B cell (primary cell): Measurements from ENCODE around the gene CD200R1L. TPM values are rescaled to one million over a fixed set of nuclear protein-coding genes. Genes with fewer than 3 reads are reported as not detected.

Experiments used
- ATAC-seq: fragments of 200-7000 bp; cut with Tn5 transposase; one replicate; pipeline ENCODE4 v1.10.0; 2021; ENCODE audit warnings: low read depth, mild to moderate bottlenecking, moderate number of reproducible peaks, moderate library complexity
- CTCF ChIA-PET: fragments of 350-600 bp; sonication (Branson Sonifier 250); formaldehyde crosslinking; loops from one replicate; lab custom pipeline; 2021; ENCODE audit warnings: antibody characterized with exemption, inconsistent platforms; lab: Charles Lee
- POLR2A ChIA-PET: fragments of 350-600 bp; sonication (Branson Sonifier 250); formaldehyde crosslinking; loops from one replicate; lab custom pipeline; 2021; ENCODE audit warnings: antibody characterized with exemption; lab: Charles Lee
- DNase-seq: peaks from one replicate; pipeline ENCODE4 v3.0.0; 2013
- H2AFZ ChIP-seq: 2 replicates; pipeline ENCODE4 v1.6.1; 2012; ENCODE audit warnings: mild to moderate bottlenecking, low read depth, low read length; ENCODE audit not compliant: insufficient read depth, poor library complexity, severe bottlenecking
- H3K27ac ChIP-seq, 2 donors: 1 replicate in 1 of 2; 2 replicates in 1 of 2; pipeline ENCODE4 v1.5.1; 2012 to 2013; ENCODE audit warnings: low read length in 2 of 2, mild to moderate bottlenecking in 2 of 2, moderate library complexity in 1 of 2
- H3K27me3 ChIP-seq, 4 experiments: fragments of 200-600 bp in 1 of 4; sonication (generic) in 1 of 4; replicated peaks in 1 of 4; 1 replicate in 2 of 4; 2 replicates in 2 of 4; pipeline versions ENCODE4 v1.6.1 to v1.7.0; 2013 to 2016; ENCODE audit warnings: low read length in 3 of 4, mild to moderate bottlenecking in 2 of 4, mixed read lengths in 1 of 4, moderate library complexity in 1 of 4; ENCODE audit not compliant: insufficient read depth in 4 of 4, control insufficient read depth in 3 of 4; ENCODE audit errors: control extremely low read depth in 1 of 4
- H3K36me3 ChIP-seq, 2 experiments: replicated peaks in 1 of 2; 1 replicate in 1 of 2; 2 replicates in 1 of 2; pipeline versions ENCODE4 v1.6.1 to v1.7.1; 2013; ENCODE audit warnings: low read length in 1 of 2; ENCODE audit not compliant: insufficient read depth in 2 of 2, control insufficient read depth in 1 of 2; ENCODE audit errors: control extremely low read depth in 1 of 2, extremely low read depth in 1 of 2
- H3K4me1 ChIP-seq, 2 donors: fragments of 200-600 bp in 1 of 2; sonication (generic) in 1 of 2; 1 replicate in 1 of 2; 2 replicates in 1 of 2; pipeline versions ENCODE4 v1.5.1 to v1.6.1; 2013 to 2017; ENCODE audit warnings: low read length in 2 of 2; ENCODE audit not compliant: control insufficient read depth in 2 of 2, insufficient read depth in 2 of 2
- H3K4me2 ChIP-seq: replicated peaks from 2 replicates; pipeline ENCODE3; 2012; ENCODE audit warnings: mild to moderate bottlenecking, low read depth, low read length; ENCODE audit not compliant: poor library complexity, severe bottlenecking
- H3K4me3 ChIP-seq, 5 experiments: fragments of 200-600 bp in 1 of 5; sonication (generic) in 1 of 5; 1 replicate in 3 of 5; 2 replicates in 2 of 5; pipeline versions ENCODE4 v1.5.1 to v1.7.0; 2011 to 2016; ENCODE audit warnings: low read length in 4 of 5, mild to moderate bottlenecking in 4 of 5, low read depth in 2 of 5, control low read depth in 1 of 5, moderate library complexity in 1 of 5; ENCODE audit not compliant: insufficient read depth in 1 of 5; ENCODE audit errors: control extremely low read depth in 1 of 5, extremely low read depth in 1 of 5
- H3K79me2 ChIP-seq: fragments of 200-600 bp; sonication (generic); one replicate; pipeline ENCODE4 v1.6.0; 2016; ENCODE audit warnings: low read length; ENCODE audit not compliant: control insufficient read depth, insufficient read depth
- H3K9ac ChIP-seq: fragments of 200-600 bp; sonication (generic); 2 replicates; pipeline ENCODE4 v1.6.1; 2017; ENCODE audit warnings: mild to moderate bottlenecking, low read length, moderate library complexity
- H3K9me3 ChIP-seq, 3 donors: one replicate each; pipeline versions ENCODE4 v1.6.1 to v1.7.1; 2013; ENCODE audit warnings: low read length in 2 of 3; ENCODE audit not compliant: control insufficient read depth in 2 of 3, insufficient read depth in 1 of 3; ENCODE audit errors: control extremely low read depth in 1 of 3
- H4K20me1 ChIP-seq: 2 replicates; pipeline ENCODE4 v1.6.0; 2012; ENCODE audit warnings: mild to moderate bottlenecking, low read length; ENCODE audit not compliant: insufficient read depth, control insufficient read depth, poor library complexity, severe bottlenecking
- H3K27ac Mint-ChIP-seq: one replicate; pipeline ENCODE4 v1.8.0; 2021; ENCODE audit warnings: mixed read lengths
- H3K27me3 Mint-ChIP-seq: one replicate; pipeline ENCODE4 v1.8.0; 2021; ENCODE audit warnings: mixed read lengths
- H3K4me1 Mint-ChIP-seq: one replicate; pipeline ENCODE4 v1.8.0; 2021; ENCODE audit warnings: mixed read lengths
- H3K4me3 Mint-ChIP-seq: one replicate; pipeline ENCODE4 v1.8.0; 2021; ENCODE audit warnings: mixed read lengths
- H3K9me3 Mint-ChIP-seq: one replicate; pipeline ENCODE4 v1.8.0; 2022; ENCODE audit warnings: mixed read lengths; ENCODE audit not compliant: insufficient read depth
- EZH2 ChIP-seq: IDR thresholded peaks from 2 replicates; pipeline ENCODE4 v1.6.1; 2012; ENCODE audit warnings: borderline replicate concordance, low read depth, mild to moderate bottlenecking, moderate library complexity, low read length; ENCODE audit not compliant: insufficient read depth, poor library complexity, severe bottlenecking
- WGBS: methylation state at CpG from one replicate; pipeline ENCODE4 v1.1.5; 2013; ENCODE audit warnings: missing lambda C conversion rate; ENCODE audit not compliant: insufficient coverage; 5-methylcytosine and 5-hydroxymethylcytosine counted together
- intact Hi-C: fragments of 100-400 bp; cut with micrococcal nuclease; formaldehyde crosslinking; loops from one replicate; pipeline ENCODE4 v1.10.0; 2022
- polyA plus RNA-seq: library from polyadenylated mRNA; depleted of rRNA; stranded (reverse); fragments of >200 nt; gene quantifications from 2 replicates; pipeline ENCODE4 v1.2.3, GENCODE V29; 2012
- total RNA-seq, 2 donors: library from RNA; stranded (reverse); fragments of 120-200 nt in 1 of 2; gene quantifications; 1 replicate in 1 of 2; 2 replicates in 1 of 2; pipeline versions ENCODE4 v1.2.3 to v1.2.4, GENCODE V29; 2013 to 2022
- TF ChIP-seq, protein P1 (sequence below): fragments of 200-600 bp; IDR thresholded peaks from one replicate; pipeline ENCODE4 v1.8.0; 2022; ENCODE audit warnings: antibody characterized with exemption, mild to moderate bottlenecking

CD200R1L gene
- total and polyA plus RNA-seq, 2 donors (not counting 1 experiment from before 2014, with no cell fraction given), result not detected

DNA sequence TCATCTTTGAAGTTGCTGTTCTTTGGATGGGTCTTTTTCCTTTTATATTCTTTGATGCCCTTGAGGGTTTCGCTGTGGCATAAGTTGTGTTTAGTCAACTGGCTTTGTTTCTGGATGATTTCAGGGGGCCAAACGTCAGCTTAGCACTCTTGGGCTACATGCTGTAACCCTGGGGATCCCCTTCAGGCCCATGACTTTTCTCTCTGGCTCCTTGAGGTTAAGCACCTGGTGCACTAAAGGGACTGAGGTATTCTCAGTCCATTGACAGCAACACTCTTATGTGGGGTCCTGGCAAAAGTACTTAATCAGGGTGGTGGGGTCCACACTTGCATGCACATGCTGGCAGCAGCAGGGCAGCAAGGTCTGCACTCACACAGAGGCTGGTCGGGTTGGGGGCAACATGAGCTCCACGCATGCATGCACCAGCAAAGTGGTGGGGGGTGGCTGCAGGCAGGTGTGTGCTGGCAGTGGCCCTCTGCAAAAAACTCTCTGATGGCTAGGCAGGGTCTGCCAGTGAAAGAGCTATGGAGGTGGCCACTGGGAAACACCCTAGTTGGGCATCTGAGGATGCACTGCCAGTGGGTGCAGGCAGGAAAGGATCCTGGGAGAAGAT lies 38.1 kb upstream of the CD200R1L start:
- Histone ChIP-seq H2AFZ (no peak overlapping the region), H3K4me3 (no peak overlapping the region), H3K9ac (no peak overlapping the region), H3K36me3 (no peaks in the 10 kb centered on the region), H3K79me2 (no peaks in the 10 kb centered on the region), H3K4me1 (peaks cover 14 to 16% of the 10 kb centered on the region in 2 donors), H3K27ac (no peak overlapping the region), H3K9me3 (peaks cover 0 to 4% (median 0%) of the 10 kb centered on the region in 3 donors), H3K27me3 (no peaks in the 10 kb centered on the region), H4K20me1 (no peaks in the 10 kb centered on the region), H3K4me2 (no peak overlapping the region)
- ChIA-PET CTCF (no interaction called here), POLR2A (no interaction called here)
- ATAC-seq (no peak), DNase-seq (no peak)
- Mint-ChIP-seq H3K27me3 (no peaks in the 10 kb centered on the region), H3K4me1 (peaks cover 46% of the 10 kb centered on the region), H3K27ac (no peak overlapping the region), H3K9me3 (peaks cover 8% of the 10 kb centered on the region), H3K4me3 (no peak overlapping the region)
- 86% methylated on average over 3 of the region's 4 CpGs for WGBS
- TF ChIP-seq EZH2, result no peak
- TF ChIP-seq, protein P1, sequence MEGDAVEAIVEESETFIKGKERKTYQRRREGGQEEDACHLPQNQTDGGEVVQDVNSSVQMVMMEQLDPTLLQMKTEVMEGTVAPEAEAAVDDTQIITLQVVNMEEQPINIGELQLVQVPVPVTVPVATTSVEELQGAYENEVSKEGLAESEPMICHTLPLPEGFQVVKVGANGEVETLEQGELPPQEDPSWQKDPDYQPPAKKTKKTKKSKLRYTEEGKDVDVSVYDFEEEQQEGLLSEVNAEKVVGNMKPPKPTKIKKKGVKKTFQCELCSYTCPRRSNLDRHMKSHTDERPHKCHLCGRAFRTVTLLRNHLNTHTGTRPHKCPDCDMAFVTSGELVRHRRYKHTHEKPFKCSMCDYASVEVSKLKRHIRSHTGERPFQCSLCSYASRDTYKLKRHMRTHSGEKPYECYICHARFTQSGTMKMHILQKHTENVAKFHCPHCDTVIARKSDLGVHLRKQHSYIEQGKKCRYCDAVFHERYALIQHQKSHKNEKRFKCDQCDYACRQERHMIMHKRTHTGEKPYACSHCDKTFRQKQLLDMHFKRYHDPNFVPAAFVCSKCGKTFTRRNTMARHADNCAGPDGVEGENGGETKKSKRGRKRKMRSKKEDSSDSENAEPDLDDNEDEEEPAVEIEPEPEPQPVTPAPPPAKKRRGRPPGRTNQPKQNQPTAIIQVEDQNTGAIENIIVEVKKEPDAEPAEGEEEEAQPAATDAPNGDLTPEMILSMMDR, result no peak
- intact Hi-C loops, result no loop called here

DNA sequence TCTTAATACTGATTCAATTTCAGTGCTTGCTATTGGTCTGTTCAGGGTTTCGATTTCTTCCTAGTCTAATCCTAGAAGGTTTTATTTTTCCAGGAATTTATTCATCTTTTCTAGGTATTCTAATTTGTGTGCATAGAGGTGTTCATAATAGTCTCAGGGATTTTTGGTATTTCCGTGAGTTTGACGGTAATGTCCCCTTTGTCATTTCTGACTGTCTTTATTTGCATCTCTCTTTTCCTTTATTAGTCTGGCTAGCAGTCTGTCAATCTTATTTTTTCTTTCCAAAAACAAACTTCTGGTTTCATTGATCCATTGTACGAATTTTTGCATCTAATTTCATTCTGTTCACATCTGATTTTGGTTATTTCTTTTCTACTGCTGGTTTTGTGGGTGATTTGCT lies 35.2 kb upstream of the CD200R1L start:
- POLR2A ChIA-PET, result no interaction called here

More for the DNA sequence above, 35.2 kb upstream of the CD200R1L start:
- no peak for DNase-seq
- peak overlapping the region; percentile 32 for H3K27ac Mint-ChIP-seq
- Histone ChIP-seq H3K9ac (no peak overlapping the region), H3K4me3 (no peak overlapping the region), H4K20me1 (no peaks in the 10 kb centered on the region), H3K27me3 (no peaks in the 10 kb centered on the region), H3K4me2 (peak overlapping the region; percentile 18), H3K9me3 (peaks cover 0 to 4% (median 0%) of the 10 kb centered on the region in 3 donors), H3K27ac (no peak overlapping the region), H3K79me2 (no peaks in the 10 kb centered on the region), H2AFZ (peak overlapping the region; percentile 7), H3K36me3 (no peaks in the 10 kb centered on the region), H3K4me1 (peaks cover 0 to 4% of the 10 kb centered on the region in 2 donors)
- ATAC-seq, result no peak
- CTCF ChIA-PET, result no interaction called here
- TF ChIP-seq EZH2, result no peak
- TF ChIP-seq, protein P1, result no peak
- no peaks in the 10 kb centered on the region for H3K27me3 Mint-ChIP-seq
- H3K9me3 Mint-ChIP-seq, result peaks cover 10% of the 10 kb centered on the region
- intact Hi-C loops, result no loop called here
- whole genome bisulfite sequencing, result 80% methylated on average over 1 of the region's 4 CpGs
- H3K4me1 Mint-ChIP-seq, result peaks cover 27% of the 10 kb centered on the region
- H3K4me3 Mint-ChIP-seq, result peak overlapping the region; percentile 45
